PFSK-1 (cell line): ENCODE results near the gene AGER.

Experiments used
- POLR2AphosphoS5 ChIP-seq: IDR thresholded peaks from 2 replicates; pipeline ENCODE4 v1.6.1; 2012; ENCODE audit warnings: low read depth, mild to moderate bottlenecking, control low read depth, low read length, moderate library complexity
- REST ChIP-seq, 2 experiments: IDR thresholded peaks; 2 replicates each; pipeline versions ENCODE4 v1.6.1 to v1.8.0; 2011 to 2012; ENCODE audit warnings: low read depth in 2 of 2, low read length in 2 of 2, control low read depth in 1 of 2, inconsistent platforms in 1 of 2, mild to moderate bottlenecking in 1 of 2, moderate library complexity in 1 of 2; ENCODE audit not compliant: insufficient read depth in 1 of 2
- TAF1 ChIP-seq: IDR thresholded peaks from 2 replicates; pipeline ENCODE4 v1.6.1; 2012; ENCODE audit warnings: low read length, control low read depth, borderline replicate concordance; ENCODE audit not compliant: insufficient read depth

GRCh38 chr6:32181148-32181702 is 2.8 kb downstream of the AGER start:
- TF ChIP-seq POLR2AphosphoS5 (no peak), TAF1 (no peak), REST (IDR thresholded peaks at IDR 0.05; ENCODE audit: insufficient read depth in 1 of 2, low read depth in 2 of 2, low read length in 2 of 2) (no peak)
